ENCODE results near the gene ATP6V0A1. TPM values are rescaled to one million over a fixed set of nuclear protein-coding genes. Genes with fewer than 3 reads are reported as not detected.

Gene ATP6V0A1
- total RNA-seq, 1 donor, result 40.0 TPM

- DNase-seq (ENCODE audit: low read depth), result peak; percentile 14
- no peak for TF ChIP-seq CTCF (IDR thresholded peaks at IDR 0.05; ENCODE audit: insufficient read depth, low read length)
- no peak overlapping the region for H3K4me3 ChIP-seq (ENCODE audit: low read depth, low read length)
Observed at GRCh38 chr17:42571435-42572225, 113.0 kb downstream of the ATP6V0A1 start.

Small RNA genes lying within 50 kb of the gene (small RNA-seq; reads per million reads assigned to genes)
- gene MIR548AT (not detected), gene RNU7-97P (not detected)

Other genes starting within 250 kb of the ATP6V0A1 start
- gene STAT5B, start 182.5 kb upstream of the ATP6V0A1 start, total RNA-seq (ENCODE audit: low replicate concordance), result 14.1 and 23.0 TPM in 2 replicates
- gene STAT5A, start 170.4 kb upstream of the ATP6V0A1 start, total RNA-seq (ENCODE audit: low replicate concordance), result 25.2 and 27.3 TPM in 2 replicates
- 103 and 137 TPM in 2 replicates for gene STAT3, start 70.4 kb upstream of the ATP6V0A1 start, total RNA-seq (ENCODE audit: low replicate concordance)
- 639 and 721 TPM in 2 replicates for gene CAVIN1, start 35.6 kb upstream of the ATP6V0A1 start, total RNA-seq (ENCODE audit: low replicate concordance)
- 28.9 and 41.8 TPM in 2 replicates for gene NAGLU, start 77.4 kb downstream of the ATP6V0A1 start, total RNA-seq (ENCODE audit: low replicate concordance)
- 0.99 and 4.7 TPM in 2 replicates for gene HSD17B1, start 94.0 kb downstream of the ATP6V0A1 start, total RNA-seq (ENCODE audit: low replicate concordance)
- 11.0 and 19.1 TPM in 2 replicates for gene COASY, start 103.3 kb downstream of the ATP6V0A1 start, total RNA-seq (ENCODE audit: low replicate concordance)
- 10.5 and 41.8 TPM in 2 replicates for gene MLX, start 108.2 kb downstream of the ATP6V0A1 start, total RNA-seq (ENCODE audit: low replicate concordance)
- 0.49 and 18.3 TPM in 2 replicates for gene PSMC3IP, start 118.9 kb downstream of the ATP6V0A1 start, total RNA-seq (ENCODE audit: low replicate concordance)
- gene RETREG3, start 150.5 kb downstream of the ATP6V0A1 start, total RNA-seq (ENCODE audit: low replicate concordance), result 41.1 and 52.6 TPM in 2 replicates
- 15.3 and 50.6 TPM in 2 replicates for gene TUBG1, start 150.8 kb downstream of the ATP6V0A1 start, total RNA-seq (ENCODE audit: low replicate concordance)
- gene TUBG2, start 200.4 kb downstream of the ATP6V0A1 start, total RNA-seq (ENCODE audit: low replicate concordance), result 4.3 and 12.1 TPM in 2 replicates
- 15.5 and 15.6 TPM in 2 replicates for gene PLEKHH3, start 218.1 kb downstream of the ATP6V0A1 start, total RNA-seq (ENCODE audit: low replicate concordance)
- 4.3 and 4.9 TPM in 2 replicates for gene CCR10, start 223.0 kb downstream of the ATP6V0A1 start, total RNA-seq (ENCODE audit: low replicate concordance)
- 32.0 and 41.5 TPM in 2 replicates for gene CNTNAP1, start 223.7 kb downstream of the ATP6V0A1 start, total RNA-seq (ENCODE audit: low replicate concordance)

All from fibroblast of the aortic adventitia (primary cell).